Activated CD4-positive, alpha-beta T cell treated with anti-CD3 and anti-CD28 coated beads, Interleukin-10, Interleukin-2, amounts not matched to agents 100 ng/mL and 50 ng/mL, durations not matched to agents 16 hours and 8 hours (primary cell): ENCODE measurements around the gene ZC3H18.

Experiments
- DNase-seq: peaks from one replicate; pipeline ENCODE4 v3.0.0-alpha.2; 2020

The ZC3H18 gene

GRCh38 chr16:88610080-88610479, 39.9 kb downstream of the ZC3H18 start:
- no peak for DNase-seq

DNA sequence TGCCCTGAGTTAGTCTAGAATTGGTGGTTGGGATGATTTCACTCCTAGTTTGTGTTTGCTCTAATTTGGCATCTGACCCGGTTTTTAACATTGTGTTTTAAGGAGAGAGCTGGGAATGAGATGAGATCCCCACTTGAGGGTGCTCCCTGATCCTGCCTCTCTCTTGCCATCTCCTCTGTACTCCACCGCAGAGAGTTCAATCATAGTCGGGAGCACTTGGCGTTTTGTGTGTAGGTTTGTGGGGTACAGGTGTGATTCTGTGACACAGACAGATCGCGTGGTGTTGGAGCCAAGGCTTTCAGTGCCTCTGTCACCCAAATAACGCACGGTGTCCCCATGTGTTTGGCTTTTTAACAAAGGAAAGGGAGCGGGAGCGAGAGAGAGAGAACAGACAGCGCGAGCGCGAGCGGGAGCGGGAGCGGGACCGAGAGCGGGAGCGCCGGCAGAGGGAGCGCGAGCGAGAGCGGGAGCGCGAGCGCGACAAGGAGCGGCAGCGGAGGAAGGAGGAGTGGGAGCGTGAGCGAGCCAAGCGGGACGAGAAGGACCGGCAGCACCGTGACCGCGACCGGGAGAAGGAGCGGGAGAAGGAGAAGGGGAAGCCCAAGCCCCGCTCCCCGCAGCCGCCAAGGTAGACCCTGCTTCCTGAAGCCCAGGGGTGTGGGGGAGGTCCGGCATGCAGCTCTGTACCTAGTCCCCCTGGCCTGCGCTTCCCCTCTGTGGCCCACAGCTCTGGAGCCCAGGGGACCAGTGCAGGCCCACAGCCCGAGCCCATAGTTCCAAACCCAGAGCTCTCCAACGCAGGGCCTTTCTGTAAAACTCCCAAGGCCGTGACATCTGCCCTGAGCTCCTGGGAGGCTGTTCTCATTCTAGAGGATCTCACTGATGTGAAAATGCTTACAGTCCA, 41.0 kb downstream of the ZC3H18 start:
- DNase-seq = no peak

DNA sequence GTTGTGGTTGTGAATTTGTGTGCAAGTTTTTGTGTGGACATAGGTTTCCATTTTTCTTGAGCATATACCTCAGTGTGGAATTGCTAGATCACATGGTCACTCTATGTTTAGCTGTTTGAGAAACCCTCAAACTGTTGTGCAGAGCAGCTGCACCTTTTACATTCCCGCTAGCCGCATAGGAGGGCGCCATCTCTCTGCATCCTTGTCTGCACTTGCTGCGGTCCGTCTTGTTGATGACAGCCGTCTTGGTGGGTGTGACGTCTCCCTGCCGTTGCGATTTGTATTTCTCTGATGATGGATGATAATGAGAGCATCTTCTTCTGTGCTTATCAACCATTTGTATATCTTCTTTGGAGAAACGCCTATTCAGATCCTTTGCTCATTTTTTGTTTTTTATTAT, 43.1 kb downstream of the ZC3H18 start:
- no peak for DNase-seq

- DNase-seq = no peak
These were observed 44.0 kb downstream of the ZC3H18 start for GRCh38 chr16:88613911-88614817.

DNA sequence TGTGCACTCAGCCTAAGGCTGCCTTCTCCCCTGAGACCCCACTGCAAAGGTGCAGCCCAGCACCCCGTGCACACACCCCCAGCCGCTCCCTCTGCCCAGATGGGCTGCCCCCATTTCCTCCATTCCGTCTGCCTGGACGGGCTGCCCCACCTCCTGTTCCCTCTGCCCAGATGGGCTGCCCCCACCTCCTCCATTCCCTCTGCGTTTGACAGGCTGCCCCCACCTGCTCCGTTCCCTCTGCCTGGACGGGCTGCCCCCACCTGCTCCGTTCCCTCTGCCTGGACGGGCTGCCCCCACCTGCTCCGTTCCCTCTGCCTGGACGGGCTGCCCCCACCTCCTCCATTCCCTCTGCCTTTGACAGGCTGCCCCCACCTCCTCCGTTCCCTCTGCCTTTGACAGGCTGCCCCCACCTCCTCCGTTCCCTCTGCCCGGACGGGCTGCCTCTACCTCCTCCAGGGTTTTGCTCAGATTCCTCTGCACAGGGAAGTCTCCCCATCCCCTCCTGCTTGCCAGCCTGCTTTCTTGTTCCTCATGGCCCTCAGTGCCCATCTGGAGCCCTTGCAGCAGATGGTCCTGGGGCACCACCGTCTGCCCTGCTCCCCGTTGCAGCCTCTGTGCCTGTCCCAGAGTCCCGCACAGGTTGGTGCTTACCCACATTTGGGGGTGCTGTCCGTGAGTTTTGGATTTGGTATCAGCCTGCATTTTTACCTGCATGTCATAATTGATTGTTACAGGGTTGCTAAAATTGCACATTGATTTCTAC, 44.8 kb downstream of the ZC3H18 start:
- DNase-seq = no peak

- DNase-seq = no peak
These were observed 46.1 kb downstream of the ZC3H18 start for GRCh38 chr16:88616320-88616719.

DNA sequence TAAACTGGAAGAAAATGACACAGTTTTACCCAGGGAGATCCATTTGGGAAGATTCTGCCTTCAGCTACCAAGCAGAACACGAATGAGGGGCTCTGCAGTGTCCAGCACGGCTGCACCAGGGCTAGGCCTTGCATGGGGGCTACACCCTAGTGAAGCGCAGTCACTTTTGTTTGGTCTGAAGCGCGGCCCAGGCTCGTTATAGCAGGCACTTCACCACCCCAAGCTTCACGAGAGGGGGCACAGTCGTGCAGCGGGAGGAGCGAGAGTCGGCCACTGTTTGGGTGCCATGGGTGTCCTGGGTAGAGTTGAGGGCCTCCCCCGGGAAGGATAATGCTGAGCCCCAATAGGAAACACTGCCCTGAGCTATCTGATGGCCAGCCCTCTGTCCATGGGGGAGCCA, 46.5 kb downstream of the ZC3H18 start:
- no peak for DNase-seq

- DNase-seq = no peak
These were observed 47.2 kb downstream of the ZC3H18 start for GRCh38 chr16:88617268-88618031.

DNA sequence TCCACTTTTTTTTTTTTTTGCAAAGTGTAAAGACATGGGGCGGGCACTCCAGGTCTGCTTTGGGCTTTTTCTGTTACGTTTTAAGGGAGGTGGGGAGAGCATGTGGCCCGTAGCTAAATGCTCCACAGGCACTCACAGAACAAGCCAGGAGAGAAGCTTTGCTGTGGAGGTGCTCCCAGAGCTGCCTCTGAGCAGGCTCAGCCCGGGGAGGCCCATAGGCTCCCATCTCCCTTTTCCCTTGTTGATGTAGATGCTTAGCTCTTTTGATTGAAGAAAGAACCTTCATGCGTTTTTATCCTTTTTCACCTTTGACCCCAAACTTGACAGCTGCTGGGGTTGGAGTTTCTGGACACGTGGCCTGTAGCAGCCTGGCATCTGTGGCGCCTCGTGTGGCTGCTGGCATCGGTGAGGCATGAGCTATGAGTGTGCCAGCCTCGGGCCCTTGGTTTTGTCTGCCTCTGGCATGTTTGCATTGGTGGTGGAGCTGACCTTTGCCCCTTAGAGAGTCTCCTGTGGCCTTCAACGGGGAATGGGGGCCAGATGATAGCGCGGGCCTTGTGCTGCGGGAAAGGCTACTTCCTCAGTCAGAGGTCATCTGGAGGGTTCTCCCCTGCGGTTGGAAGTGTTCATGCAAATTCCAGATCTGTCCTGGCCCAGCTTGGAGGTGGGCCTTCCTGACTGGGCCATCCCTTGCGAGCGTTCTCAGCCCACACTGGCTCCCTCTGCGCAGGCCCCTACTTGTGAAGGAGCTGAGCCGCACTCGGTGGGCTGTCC, 48.2 kb downstream of the ZC3H18 start:
- DNase-seq = no peak

DNA sequence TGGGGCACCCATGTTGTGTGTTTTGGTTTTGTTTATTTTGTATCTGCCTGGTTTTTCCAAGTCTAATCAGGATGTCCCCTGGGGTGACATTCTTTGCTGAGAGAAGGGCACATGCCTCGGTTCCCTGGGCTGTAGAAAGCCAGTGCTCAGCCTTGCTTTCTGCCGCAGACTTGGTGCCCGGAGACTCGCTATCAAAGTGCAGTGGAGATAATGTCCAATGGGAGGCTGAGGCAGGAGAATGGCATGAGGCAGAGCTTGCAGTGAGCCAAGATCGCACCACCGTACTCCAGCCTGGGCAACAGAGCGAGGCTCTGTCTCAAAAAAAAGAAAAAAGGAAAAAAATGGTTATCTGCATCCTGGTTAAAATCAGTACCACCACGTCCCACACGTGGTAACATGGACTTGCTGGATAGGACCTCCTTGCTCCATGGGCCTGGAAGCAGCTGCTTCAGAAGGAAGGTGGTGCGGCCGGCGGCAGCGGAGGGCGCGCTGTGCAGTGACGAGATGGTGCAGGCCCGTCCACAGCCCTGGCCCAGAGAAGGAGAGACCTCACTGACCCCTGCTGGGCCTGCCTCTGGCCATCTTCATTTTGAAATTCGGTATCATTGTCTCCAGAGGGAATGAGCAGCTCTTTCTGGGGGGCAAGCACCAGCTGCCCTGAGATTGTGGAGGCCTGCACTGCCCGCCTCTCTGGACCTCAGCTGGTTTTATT, 48.9 kb downstream of the ZC3H18 start:
- DNase-seq = no peak

DNA sequence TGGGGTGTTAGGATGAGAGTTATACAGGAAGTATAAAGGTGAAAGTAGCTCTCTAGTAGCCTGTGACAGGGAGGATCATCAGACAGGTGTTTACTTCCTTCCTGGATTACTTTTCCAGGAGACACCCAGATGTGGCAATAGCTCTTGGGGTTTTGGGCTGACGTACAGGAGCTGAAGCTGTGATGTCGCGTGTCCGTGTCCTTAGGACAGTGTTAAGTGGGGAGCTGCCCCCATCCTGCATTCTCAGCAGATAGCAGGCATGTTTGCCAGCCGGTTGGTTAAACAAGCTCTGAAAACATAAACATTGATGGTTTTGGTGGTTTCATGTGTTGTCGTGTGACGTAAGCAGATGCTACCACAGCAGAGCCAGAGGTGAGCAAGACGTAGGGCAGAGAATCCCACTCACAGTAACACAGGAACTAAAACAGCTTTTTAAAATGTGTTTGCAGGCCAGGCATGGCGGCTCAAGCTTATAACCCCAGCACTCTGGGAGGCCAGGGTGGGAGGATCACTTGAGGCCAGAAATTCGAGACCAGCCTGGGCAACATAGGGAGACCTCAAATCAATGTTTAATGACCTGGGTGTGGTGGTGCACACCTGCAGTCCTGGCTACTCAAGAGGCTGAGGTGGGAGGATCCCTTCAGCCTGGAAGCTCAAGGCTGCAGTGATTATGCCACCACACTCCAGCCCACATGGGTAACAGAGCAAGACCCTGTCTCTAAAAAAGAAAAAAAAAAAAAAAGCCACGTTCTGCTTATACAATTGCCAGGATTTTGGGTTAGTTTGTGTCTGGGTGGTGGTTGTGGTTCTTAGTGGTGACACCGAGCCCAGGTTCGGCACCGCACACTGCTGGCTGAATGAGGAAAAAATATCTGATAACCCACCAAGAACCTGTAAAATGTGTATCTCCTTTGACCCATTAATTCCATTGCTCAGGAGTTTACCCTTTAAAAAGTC, 49.9 kb downstream of the ZC3H18 start:
- peak; percentile 76 for DNase-seq

DNA sequence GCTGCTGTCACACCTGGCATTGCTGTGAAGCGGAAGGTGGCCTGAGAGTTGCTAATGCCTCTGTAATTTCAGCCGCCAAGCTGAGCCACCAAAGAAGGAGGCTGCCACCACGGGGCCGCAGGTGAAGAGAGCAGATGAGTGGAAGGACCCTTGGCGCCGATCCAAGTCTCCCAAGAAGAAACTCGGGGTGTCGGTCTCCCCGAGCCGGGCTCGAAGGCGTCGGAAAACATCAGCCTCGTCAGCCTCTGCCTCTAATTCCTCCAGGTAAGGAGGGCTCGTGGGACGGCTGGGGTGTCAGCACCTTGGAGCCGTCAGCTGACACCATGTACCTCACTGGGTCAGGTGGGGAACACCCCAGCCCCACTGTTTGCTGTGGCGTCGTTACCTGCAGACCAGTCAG, 51.9 kb downstream of the ZC3H18 start:
- no peak for DNase-seq

GRCh38 chr16:88622866-88623265, 52.7 kb downstream of the ZC3H18 start:
- DNase-seq = no peak

DNA sequence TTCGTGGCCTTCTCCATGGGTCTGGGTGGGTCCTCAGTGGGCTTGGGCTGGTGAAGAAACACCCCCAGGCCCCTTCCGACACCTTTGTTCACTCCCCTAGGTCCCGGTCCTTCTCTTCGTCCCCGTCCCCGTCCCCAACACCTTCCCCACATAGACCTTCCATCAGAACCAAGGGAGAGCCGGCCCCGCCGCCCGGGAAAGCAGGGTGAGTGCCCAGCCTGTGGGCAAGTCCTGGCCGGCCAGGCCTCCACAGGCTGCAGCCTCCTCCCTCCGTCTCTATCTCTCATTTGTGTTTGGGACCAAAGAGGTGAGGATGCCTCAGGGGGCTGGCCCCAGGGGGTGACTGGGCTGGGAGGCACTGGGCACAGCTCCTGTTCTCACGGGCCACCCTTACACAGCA, 53.7 kb downstream of the ZC3H18 start:
- DNase-seq = no peak

- DNase-seq = no peak
These were observed 54.3 kb downstream of the ZC3H18 start for GRCh38 chr16:88624481-88624880.

DNA sequence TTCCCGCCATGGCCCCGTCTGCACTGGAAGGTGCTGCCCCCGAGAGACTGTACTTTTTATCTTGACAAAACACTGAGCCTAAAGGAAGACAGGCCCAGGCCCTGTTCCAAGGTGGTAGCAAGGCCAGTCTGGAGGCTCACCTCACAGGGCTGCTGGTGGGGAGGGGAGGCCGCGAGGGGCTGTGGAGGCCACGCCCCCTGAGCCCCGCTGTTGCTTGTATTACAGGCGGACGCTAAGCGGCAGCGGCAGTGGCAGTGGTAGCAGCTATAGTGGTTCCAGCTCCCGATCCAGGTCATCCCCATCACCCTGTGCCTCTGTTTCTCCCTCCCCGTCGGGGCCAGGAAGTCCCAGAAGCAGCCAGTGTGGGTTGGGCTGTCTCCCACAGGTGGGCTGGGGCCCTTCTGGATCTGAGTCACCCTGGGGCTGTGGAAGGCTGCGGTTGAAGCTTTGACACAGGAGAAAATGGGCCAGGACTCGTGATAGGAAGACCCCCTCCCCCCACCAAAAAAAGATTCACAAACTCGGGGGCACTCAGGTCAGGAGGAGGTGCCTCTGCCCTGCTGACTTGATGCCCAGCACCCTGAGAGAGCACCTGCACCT, 54.9 kb downstream of the ZC3H18 start:
- DNase-seq = peak; percentile 41

GRCh38 chr16:88626646-88627045, 56.4 kb downstream of the ZC3H18 start:
- no peak for DNase-seq

DNA sequence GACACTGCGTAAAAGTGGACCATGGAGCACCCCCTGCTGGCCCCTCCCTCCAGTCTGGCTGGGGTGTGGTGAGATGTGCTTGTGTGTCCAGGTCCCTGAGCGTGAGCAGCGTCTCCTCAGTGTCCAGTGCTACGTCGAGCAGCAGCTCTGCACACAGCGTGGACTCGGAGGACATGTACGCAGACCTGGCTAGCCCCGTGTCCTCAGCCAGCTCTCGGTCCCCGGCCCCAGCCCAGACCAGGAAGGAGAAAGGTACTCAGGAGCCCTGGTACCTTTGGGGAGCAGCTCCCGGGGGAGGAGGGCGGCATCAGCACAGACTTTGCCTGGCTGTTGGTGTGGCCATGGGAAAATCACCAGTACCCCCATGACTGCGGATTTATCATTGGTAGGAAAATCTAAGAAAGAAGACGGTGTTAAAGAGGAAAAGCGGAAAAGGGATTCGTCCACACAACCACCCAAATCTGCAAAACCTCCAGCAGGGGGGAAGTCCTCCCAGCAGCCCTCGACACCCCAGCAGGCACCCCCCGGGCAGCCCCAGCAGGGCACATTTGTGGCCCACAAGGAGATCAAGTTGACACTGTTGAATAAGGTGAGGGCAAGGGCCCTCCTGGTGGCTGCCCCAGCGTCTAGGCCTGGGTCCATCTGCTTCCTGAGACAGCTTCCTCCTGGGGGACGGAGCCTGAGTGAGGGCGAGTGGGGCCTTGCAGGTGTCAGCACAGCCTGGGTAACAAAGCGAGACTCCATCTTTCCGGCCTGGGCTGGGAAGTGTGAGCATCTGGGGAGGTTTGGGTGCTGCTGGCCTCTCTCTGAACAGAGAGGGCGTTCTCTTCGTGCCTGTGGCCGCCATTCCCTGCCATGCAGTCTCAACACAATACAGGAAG, 57.6 kb downstream of the ZC3H18 start:
- no peak for DNase-seq
